Measurements from ENCODE around the gene ZNF76.

GRCh38 chr6:35248965-35249364 lies 10.6 kb upstream of the ZNF76 start:
- TF ChIP-seq POLR2AphosphoS5 (IDR thresholded peaks at IDR 0.05; ENCODE audit: borderline replicate concordance, low read depth, low read length): no peak
- no peak for TF ChIP-seq EZH2 (IDR thresholded peaks at IDR 0.05)
- TF ChIP-seq FOXP2 (optimal IDR thresholded peaks at IDR 0.05; ENCODE audit: control extremely low read depth, extremely low read length, insufficient read depth): no peak
